NOMO-1 treated with DMSO at 0.1 percent for 48 hours (cell line): ENCODE measurements around the gene RABGGTA.
A peak's percentile ranks its signal among the peaks of the same experiment; 100 is the strongest.
"Not testable (repeated sequence)": the region's sequence is repeated elsewhere in the genome, so short reads cannot be mapped to it uniquely, and the experiment has no call there.

Experiments
- DNase-seq: peaks from one replicate; lab custom pipeline; 2025; ENCODE audit not compliant: unreplicated experiment; lab: John Stamatoyannopoulos, UW

The RABGGTA gene

DNA sequence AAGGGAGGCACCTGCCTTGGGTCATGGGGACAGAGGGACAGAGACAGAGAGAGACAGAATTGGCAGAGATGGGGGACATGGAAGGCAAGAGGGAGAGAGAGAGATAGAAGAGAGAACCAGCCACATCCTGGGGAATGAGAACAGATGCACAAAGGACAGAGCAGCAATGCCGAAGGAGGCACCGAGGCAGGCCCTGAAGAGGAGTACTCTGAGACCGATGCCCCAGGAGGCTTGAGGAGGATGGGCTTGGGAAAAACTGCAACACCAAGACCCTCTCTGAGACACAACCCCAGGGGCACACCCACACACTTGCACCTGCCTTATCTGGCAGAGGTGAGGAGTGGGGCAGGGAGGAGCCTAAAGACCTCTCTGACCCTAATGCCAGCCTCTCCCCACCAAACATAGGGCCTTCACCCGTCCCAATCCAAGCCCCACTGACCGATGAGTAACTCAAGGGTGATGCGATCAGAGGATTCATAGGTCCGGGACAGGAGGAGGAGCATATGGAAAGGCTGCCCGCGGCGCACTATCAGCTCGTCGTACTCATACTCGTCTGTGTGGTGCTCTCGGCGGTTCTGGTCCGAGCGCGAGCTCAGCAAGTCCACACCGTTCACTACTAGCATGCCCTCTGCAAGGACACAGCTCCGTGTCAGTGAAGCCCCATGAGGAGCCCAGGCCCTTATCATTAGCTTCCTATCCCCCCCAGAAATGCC, 10.0 kb downstream of the RABGGTA start:
- no peak for DNase-seq

DNA sequence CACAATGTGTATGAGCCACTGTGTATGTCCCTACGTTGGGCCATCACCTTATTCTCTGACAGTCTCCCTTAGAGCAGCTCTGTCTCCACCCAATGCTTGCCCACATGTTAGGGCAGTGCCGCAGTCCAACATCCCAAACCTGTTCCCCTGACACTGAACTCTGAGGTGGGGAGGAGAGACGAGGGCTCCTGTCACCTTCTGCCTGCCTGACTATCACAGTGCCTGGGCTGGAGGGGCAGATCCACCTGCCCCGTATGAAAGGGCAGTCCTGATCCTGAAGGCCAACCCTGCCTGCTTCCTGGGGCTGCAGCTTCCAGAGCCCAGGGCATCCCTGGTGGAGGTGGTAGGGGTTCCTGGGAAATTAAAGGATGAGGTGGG, 10.6 kb downstream of the RABGGTA start:
- no peak for DNase-seq

DNA sequence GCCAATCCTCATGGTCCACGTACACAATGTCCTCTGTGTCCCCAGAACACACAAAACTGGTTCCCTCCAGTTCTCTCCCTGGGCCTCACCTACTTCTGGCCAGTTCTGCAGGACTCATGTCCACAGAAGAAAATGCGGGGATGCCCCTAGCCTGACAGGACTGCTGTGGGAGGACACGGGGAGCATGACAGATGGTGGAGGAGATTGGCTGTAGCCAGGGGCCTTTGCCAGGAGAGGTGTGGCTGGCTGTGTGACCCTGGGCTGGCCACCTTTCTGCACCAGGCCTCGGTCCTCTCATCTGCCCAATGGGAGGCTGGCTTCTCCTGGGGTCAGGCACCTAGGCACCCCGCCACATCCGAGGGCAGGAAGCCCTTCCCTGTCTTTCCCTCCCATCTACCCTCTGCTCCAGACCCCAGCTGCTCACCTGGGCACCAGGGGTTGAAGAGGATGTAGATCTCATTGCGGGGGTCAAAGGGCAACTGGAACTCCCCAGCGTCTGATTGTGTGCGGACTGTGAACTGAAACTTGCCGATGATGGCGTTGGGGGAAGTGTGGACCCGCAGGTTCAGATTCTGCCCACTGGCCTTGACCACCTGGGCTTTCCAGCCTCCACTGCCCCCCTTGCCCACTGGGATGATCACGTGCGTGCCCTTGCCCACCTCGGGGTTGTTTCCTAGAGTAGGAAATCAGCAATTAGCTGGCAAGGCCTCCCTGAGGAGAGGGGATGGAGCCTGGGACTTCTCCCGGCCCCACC, 11.2 kb downstream of the RABGGTA start:
- no peak for DNase-seq

DNA sequence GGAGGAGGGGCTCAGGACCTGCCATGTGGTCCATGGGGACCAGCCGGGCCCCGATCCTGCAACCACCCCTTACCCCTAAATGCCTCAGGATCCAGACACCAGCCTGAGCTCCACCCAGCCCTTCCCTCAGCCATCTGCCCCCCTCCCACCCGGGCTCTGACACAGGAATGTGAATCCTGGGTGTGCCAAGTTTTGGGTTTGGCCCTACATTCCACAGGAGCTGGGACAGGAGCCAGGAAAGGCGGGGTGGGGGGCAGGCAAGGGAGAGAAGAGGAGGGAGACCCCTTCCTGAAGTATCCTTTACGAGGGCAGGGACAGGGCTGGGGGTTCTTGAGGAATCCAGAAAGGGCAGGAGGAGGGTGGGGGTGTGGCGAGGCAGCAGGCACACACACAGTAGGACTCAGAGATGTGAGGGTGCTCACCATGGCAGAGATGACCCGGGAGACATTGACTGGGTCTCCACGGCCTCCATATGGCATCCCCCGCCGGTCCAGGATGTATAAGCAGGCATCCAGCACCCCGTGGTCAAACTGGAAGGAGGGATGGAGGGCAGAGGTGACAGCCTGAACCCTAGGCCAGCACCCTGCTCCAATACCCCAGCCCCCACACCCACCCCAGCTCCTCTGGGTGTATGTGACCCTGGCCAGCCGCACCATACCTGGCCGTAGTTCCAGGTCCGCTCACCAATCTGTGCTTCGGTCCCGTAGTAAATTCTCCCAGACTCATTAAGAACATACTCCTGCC, 11.9 kb downstream of the RABGGTA start:
- DNase-seq, result no peak

DNA sequence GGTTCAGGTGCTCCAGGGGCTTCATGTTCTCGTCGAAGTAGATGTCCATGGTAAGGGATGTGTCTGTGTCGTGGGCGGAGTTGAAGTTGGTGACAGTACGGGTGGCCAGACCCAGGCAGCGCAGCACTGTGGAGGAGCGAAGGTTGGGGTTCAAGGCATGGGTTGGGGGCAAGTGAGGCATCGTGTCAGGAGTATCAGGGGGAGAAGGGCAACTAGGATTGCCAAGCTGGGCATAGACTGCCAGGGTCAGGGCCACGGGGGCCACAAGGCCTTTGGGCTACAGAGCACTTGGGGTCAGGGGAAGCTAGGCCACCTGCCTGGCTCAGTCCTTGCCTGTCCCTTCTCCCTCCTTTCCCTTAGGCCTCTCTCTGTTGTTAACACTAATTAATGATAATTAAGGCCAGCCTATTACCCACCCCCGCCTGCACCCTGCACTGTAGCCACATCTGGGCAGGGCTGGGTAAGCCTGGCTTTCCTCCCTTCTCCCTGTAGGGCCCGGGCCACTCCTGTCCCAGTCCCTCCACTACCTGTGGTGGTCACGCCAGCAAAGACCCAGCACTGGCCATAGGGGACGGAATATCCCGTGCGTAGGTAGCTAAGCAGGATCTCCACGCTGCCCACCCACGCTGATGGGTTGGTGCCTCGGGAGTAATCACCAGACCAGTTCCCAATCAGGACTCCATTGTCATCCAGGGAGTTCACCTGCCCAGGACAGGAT, 12.7 kb downstream of the RABGGTA start:
- DNase-seq, result no peak

DNA sequence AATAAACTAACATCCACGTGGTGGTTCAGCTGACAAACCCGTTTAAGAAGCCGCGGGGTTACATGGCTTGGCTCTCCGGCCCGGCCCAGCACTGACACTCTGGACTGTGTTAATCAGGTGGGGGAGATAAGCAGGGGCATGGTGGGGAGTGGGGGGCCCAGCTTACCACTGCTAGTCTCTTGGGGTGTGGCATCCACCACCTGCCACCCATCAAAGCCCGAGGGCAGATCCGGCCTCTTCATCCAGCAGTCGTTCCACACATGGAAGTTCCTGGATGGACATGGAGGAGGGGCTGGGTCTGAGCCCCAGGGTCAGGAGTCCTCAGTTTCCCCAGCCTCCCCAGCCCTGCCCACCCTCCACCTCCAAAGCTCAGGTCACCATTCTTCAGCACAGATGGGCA, 13.3 kb downstream of the RABGGTA start:
- DNase-seq, result no peak

DNA sequence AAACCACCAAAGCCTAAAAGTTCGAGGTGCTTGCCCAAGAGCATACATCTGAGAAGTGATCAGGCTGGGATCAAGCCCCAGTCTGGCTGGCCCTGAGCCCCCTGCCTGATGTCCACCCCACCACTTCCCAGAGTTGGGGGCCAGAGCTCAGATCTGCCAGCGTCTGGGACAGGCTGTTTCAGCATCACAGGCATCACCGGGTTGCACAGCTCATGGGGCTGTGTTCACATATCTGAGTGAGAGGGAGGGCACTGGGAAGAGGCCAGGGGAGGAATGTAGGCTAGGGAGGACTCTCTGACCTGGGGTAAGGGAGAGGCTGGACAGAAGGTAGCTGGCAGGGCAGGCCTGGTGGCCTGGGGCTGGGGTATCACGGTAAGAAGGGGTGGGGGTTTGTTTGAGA, 14.4 kb downstream of the RABGGTA start:
- no peak for DNase-seq

DNA sequence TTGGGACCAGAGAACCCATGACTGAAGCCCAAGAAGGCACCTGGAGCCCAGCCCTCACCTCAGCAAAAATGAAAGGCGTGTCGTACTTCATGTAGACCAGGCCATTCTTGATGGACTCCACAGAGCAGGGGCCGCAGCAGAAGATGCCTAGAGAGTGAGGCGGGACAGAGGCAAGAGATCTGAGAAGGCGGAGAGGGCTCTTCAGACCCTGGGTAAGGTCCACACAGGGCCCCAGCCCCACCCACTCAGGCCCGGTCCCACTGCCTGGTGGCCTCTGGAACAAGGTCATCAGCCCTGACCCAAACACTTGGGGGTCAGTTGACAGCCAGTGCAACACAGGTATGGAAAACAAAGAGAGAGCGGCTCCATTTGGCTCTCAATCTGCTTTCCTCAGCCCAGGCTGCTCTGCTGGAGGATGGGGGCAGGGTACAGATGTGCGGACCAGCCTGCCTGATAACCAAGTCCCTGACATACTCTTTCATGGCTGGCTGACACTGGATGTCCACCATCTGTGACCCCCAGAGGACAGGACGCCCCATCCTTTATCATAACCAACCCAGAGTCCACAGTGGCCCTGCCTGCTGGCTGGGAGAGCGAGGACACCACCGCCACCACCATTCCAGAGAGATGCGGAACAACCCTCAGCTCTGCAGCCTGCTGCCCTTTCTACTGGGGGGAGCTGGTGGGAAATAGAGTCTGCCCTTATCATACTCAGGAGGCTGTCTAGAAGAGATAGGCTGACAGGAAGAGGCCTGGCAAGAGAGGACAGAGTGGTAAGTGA, 15.3 kb downstream of the RABGGTA start:
- DNase-seq, result no peak

DNA sequence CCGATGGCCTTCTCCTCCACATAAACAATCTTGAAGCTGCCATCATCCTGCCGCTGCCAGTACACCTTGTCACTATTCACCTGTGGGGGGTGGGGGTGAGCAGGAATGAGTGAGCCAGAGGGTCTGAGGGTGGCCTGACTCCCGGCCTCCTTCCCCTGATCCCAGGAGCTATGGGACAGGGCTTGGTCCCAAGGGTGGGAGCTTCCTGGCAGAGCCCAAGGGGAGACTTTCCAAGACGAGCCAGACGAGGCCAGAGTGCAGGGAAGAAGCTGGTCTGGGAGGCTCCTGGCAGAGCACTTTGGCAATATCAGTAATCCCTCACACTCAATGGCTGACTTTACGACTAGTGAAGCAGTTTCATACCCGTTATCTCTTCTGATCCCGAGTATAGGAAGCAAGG, 16.0 kb downstream of the RABGGTA start:
- DNase-seq, result no peak

DNA sequence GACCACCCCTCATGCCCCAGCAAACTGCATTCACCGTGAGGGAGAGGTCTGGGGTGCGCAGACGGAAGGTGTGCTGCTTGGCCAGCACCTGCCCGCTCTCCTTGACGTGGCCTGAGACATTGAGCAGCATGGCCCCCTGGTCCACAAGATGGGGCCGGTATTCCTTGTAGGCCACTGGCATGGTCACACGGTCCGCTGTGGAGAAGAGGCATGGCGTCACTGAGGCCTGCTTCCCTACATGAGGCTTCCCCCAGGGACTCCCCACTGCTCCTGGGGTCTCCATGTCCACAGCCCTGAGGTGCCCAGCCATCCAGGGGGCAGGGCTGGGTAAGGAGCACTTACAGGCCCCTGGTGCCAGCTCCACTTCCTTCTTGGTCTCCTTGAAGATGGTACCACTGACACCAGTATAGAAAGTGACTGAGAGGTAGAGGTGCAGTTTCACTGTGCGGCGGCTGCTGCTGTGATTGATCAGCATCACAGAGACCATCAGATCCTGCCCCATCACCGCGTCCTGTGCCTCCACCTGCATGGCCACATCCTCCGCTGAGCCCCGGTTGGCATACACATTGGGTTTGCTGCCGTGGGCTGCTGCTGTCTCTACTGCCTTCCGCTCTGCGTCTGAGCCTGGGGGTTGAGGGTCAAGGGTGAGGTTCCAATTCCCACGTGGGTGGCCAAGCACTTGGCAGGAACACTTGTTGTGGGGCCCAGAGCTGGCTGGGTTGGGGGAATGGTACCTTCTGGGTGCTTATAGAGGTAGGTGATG, 16.6 kb downstream of the RABGGTA start:
- DNase-seq, result no peak

DNA sequence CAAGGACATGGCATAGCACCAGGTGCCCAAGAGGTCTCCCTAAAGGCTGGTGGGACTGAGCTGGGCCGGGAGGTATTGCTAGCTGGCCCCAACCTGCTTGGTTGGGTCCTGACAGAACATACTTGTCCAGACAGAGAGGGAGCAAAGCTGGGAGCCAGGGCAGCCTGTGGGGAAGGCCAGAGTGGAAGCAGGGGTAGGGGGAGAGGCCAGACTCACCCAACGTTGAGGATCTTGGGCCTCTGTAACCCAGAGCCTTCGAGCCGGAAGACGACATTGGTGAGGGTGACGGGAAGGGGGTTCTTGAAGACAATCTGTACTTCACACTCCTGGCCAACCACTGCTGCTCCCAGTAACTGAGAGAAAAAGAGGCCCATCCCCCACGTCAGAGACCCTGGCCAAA, 17.5 kb downstream of the RABGGTA start:
- DNase-seq, result no peak

DNA sequence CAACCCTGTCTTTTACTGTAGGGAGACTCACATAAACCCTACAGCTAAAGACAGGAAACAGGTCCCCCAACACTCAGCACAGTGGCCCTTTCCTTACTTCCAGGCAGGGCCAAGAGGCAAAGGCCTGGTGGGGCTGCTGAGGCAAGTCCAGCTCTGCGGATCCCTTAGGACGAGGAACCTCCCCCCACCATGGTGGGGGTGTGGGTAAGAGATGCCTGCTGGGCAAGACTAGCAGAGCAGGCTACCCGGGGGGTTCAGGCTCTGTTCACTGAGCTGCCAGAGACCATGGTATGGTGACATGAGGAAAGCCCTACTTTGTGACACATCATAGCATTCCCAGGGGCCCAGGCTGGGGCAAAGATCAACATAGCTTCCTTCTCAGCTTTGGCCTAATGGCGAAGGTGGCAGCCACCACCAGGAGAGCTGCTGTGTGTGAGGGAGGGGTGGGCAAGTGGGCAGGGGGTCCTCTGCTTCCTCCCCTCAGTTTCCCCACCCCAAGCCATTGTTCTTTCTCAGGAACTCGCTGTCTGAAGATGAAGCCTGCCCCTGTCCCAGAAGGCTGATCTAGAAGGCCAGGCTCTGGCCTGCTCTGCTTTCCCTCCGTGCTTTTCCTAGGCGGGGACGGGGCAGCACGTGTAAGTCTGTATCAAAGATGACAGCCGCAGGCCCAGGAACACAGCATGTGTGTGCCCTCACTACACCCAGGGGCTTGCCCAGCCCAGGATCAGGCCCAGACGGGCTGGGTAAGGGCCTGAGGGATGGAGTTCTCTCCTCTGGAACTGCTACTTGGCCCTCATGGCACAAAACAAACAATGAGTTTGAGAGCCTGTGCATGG, 18.9 kb downstream of the RABGGTA start:
- DNase-seq, result no peak

DNA sequence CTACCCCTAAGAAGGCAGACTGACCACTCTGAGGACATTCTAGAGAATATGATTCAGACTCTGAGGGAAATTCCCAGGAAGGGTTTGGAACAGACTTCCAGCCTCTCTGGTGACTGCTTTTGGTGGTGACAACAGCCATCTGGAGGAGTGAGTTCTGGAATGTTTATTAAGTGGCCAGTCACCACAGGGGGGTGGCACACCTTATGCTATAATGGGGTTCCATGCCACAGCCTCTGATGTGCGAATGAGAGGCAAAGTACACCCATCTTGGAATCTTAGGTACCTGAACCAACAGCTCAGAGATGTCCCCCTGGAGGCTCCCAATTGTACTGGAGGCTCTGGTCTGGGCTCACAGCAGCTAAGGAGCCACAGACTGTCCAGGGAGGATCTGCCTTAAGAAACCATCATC, 19.5 kb downstream of the RABGGTA start:
- DNase-seq, result no peak

DNA sequence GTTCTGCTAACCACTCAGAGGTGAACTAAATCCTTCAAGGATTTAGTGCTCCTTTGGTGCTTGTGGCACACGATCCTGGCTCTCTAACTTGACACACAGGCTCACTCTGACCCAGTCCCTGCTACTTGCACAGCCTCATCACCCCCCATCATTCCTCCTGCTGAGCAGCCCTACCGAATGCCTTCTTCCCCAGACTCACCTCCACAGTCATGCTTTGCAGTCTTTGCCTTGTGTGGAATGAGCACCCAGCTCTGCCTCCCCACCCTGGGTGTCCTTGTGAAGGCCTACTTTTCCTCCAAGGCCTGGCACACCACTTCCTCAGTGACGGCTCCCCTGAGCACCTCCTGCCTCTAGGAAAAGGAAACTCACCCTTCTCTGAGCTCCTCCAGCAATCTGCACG, 21.0 kb downstream of the RABGGTA start:
- DNase-seq, result no peak

DNA sequence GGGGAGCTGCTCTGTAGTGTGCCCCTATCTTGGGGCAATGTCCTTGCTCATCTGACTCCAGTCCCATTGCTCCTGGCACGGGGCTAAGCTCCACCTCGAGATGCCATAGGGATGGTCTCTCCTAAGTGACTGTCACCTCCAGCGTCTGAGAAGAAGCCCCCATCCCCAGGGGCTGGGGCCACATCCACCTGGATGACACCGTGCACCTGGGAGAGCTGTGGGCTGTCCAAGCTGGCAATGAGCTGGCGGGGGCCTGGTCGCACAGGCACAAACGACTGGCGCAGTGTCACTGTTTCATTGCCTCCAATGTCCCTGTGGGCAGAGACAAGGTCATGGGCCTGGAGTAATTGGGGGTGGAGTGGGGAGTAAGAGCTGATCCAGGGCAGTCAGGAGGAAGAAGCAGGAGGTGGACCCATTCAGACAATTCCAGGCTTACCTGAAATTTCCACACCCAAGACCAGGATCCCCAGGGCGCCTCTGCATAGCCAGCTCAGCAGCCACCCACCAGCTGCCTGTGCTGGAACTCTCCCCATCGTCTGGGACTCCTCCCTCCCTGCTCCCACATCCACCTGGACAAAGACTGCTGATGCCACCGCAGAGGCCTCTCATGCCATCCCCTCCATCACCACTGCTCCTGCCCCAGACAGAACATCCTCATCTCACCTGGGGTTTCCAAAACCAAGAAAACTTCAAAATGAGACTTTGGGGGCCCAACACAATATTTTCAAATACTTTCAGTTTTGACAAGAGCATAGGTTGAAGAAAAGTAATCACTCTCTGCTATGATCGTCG, 22.0 kb downstream of the RABGGTA start:
- no peak for DNase-seq

DNA sequence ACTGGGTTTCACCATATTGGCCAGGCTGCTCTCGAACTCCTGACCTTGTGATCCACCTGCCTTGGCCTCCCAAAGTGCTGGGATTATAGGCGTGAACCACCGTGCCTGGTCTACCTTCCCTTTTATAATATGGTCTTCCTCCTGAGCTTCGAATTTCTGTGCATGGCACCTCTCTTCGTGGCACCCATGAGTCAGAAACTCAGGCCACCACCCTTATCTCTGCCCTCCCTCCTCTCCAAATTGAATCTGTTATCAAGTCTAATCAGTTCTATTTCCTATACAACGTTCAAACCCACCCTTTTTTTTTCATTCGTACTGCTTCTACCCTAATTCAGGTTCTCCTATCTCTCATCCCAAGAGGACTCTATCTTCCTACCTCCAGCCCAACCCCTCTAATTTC, 24.0 kb downstream of the RABGGTA start:
- DNase-seq, result no peak

DNA sequence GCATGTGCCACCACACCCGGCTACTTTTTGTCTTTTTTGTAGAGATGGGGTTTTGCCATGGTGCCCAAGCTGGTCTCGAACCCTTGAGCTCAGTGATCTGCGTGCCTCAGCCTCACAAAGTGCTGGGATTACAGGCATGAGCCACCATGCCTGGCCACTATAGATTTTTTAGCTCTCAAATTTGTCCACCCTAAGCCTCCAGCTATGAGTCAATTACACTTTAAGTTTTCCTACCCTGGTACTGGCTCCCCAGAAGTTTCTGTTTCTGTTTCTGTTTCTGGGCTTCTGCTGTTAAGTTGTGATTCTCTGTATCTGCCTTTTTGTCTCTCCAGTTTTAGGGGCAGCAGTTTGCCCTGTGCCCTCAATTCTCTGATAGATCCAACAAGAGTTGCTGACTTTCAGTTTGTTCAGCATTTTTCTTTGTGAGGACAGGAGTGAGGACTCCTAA, 24.6 kb downstream of the RABGGTA start:
- DNase-seq, result peak; percentile 43

DNA sequence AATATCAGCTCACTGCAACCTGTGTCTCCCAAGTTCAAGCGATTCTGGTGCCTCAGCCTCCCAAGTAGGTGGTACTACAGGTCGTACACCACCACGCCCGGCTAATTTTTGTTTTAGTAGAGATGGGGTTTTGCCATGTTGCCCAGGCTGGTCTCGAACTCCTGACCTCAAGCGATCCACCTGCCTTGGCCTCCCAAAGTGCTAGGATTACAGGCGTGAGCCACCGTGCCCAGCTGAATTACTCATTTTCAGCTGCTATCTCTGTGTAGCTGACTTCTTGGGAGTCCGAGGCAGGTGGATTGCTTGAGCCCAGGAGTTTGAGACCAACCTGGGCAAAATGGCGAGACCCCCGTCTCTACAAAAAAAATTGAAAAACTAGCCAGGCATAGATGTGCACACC, 26.0 kb downstream of the RABGGTA start:
- not testable (repeated sequence) for DNase-seq
